Measurements from ENCODE around the gene NACA.

NACA gene

GRCh38 chr12:56688129-56688845 is 36.8 kb downstream of the NACA start, which contains the start of gene PTGES3:
Gene PTGES3, minus strand, starts transcription at chr12:56688284. Its CDS starts 285 bp downstream, at chr12:56687999.
- Mint-ChIP-seq H3K9me3 (no peaks in the 10 kb centered on the region), H3K4me3 (peak within 1 kb of the TSS; percentile 98), H3K27me3 (ENCODE audit: low read depth) (no peaks in the 10 kb centered on the region), H3K4me1 (ENCODE audit: low read depth) (peaks cover 21% of the 10 kb centered on the region), H3K27ac (peak within 1 kb of the TSS; percentile 99), H3K36me3 (ENCODE audit: low read depth) (peaks cover 24% of the 10 kb centered on the region)

- H3K4me1 Mint-ChIP-seq (ENCODE audit: low read depth), result peaks cover 26% of the 10 kb centered on the region
Observed at GRCh38 chr12:56687223-56688128, 37.6 kb downstream of the NACA start.

GRCh38 chr12:56684745-56685359 is 40.2 kb downstream of the NACA start:
- H3K4me1 Mint-ChIP-seq (ENCODE audit: low read depth), result peaks cover 31% of the 10 kb centered on the region

More at GRCh38 chr12:56687223-56688128, 37.6 kb downstream of the NACA start:
- peak overlapping the region; percentile 99 for H3K27ac Mint-ChIP-seq
- no peaks in the 10 kb centered on the region for H3K9me3 Mint-ChIP-seq
- H3K4me3 Mint-ChIP-seq, result peak overlapping the region; percentile 98
- no peaks in the 10 kb centered on the region for H3K27me3 Mint-ChIP-seq (ENCODE audit: low read depth)
- peaks cover 26% of the 10 kb centered on the region for H3K36me3 Mint-ChIP-seq (ENCODE audit: low read depth)

GRCh38 chr12:56682323-56682722 is 42.8 kb downstream of the NACA start:
- Mint-ChIP-seq H3K27ac (peak overlapping the region; percentile 45), H3K27me3 (ENCODE audit: low read depth) (no peaks in the 10 kb centered on the region), H3K36me3 (ENCODE audit: low read depth) (peaks cover 40% of the 10 kb centered on the region), H3K9me3 (no peaks in the 10 kb centered on the region), H3K4me3 (peak overlapping the region; percentile 44), H3K4me1 (ENCODE audit: low read depth) (peaks cover 39% of the 10 kb centered on the region)

More at GRCh38 chr12:56684745-56685359, 40.2 kb downstream of the NACA start:
- Mint-ChIP-seq H3K27me3 (ENCODE audit: low read depth) (no peaks in the 10 kb centered on the region), H3K27ac (peak overlapping the region; percentile 96), H3K9me3 (no peaks in the 10 kb centered on the region), H3K36me3 (ENCODE audit: low read depth) (peaks cover 34% of the 10 kb centered on the region), H3K4me3 (peak overlapping the region; percentile 87)

GRCh38 chr12:56679883-56680575 is 45.1 kb downstream of the NACA start:
- no peaks in the 10 kb centered on the region for H3K9me3 Mint-ChIP-seq
- H3K27me3 Mint-ChIP-seq (ENCODE audit: low read depth), result no peaks in the 10 kb centered on the region
- H3K36me3 Mint-ChIP-seq (ENCODE audit: low read depth), result peaks cover 30% of the 10 kb centered on the region
- H3K27ac Mint-ChIP-seq, result peak overlapping the region; percentile 41
- peaks cover 38% of the 10 kb centered on the region for H3K4me1 Mint-ChIP-seq (ENCODE audit: low read depth)
- H3K4me3 Mint-ChIP-seq, result no peak overlapping the region

- Mint-ChIP-seq H3K4me3 (no peak overlapping the region), H3K4me1 (ENCODE audit: low read depth) (peaks cover 29% of the 10 kb centered on the region), H3K27me3 (ENCODE audit: low read depth) (no peaks in the 10 kb centered on the region), H3K36me3 (ENCODE audit: low read depth) (peaks cover 21% of the 10 kb centered on the region), H3K27ac (peak overlapping the region; percentile 43), H3K9me3 (no peaks in the 10 kb centered on the region)
Observed at GRCh38 chr12:56678852-56679251, 46.2 kb downstream of the NACA start.

- H3K9me3 Mint-ChIP-seq, result no peaks in the 10 kb centered on the region
- peak overlapping the region; percentile 63 for H3K27ac Mint-ChIP-seq
- H3K4me1 Mint-ChIP-seq (ENCODE audit: low read depth), result peaks cover 26% of the 10 kb centered on the region
- H3K4me3 Mint-ChIP-seq, result no peak overlapping the region
- peaks cover 21% of the 10 kb centered on the region for H3K36me3 Mint-ChIP-seq (ENCODE audit: low read depth)
- no peaks in the 10 kb centered on the region for H3K27me3 Mint-ChIP-seq (ENCODE audit: low read depth)
Observed at GRCh38 chr12:56677680-56678079, 47.4 kb downstream of the NACA start.

GRCh38 chr12:56676851-56677580 is 48.1 kb downstream of the NACA start:
- H3K27ac Mint-ChIP-seq, result peak overlapping the region; percentile 70
- no peaks in the 10 kb centered on the region for H3K9me3 Mint-ChIP-seq
- H3K27me3 Mint-ChIP-seq (ENCODE audit: low read depth), result no peaks in the 10 kb centered on the region
- H3K4me3 Mint-ChIP-seq, result no peak overlapping the region
- peaks cover 25% of the 10 kb centered on the region for H3K4me1 Mint-ChIP-seq (ENCODE audit: low read depth)
- H3K36me3 Mint-ChIP-seq (ENCODE audit: low read depth), result peaks cover 21% of the 10 kb centered on the region

- H3K9me3 Mint-ChIP-seq, result no peaks in the 10 kb centered on the region
- H3K4me3 Mint-ChIP-seq, result no peak overlapping the region
- H3K36me3 Mint-ChIP-seq (ENCODE audit: low read depth), result peaks cover 41% of the 10 kb centered on the region
- peak overlapping the region; percentile 31 for H3K27ac Mint-ChIP-seq
- H3K27me3 Mint-ChIP-seq (ENCODE audit: low read depth), result no peaks in the 10 kb centered on the region
- peaks cover 19% of the 10 kb centered on the region for H3K4me1 Mint-ChIP-seq (ENCODE audit: low read depth)
Observed at GRCh38 chr12:56671608-56672007, 53.5 kb downstream of the NACA start.

- Mint-ChIP-seq H3K27ac (no peak overlapping the region), H3K36me3 (ENCODE audit: low read depth) (peaks cover 47% of the 10 kb centered on the region)
Observed at GRCh38 chr12:56670836-56671235, 54.3 kb downstream of the NACA start.

GRCh38 chr12:56668197-56668457 is 57.0 kb downstream of the NACA start:
- Mint-ChIP-seq H3K4me3 (no peak overlapping the region), H3K27ac (no peak overlapping the region), H3K4me1 (ENCODE audit: low read depth) (peaks cover 17% of the 10 kb centered on the region), H3K36me3 (ENCODE audit: low read depth) (peaks cover 55% of the 10 kb centered on the region), H3K27me3 (ENCODE audit: low read depth) (no peaks in the 10 kb centered on the region), H3K9me3 (no peaks in the 10 kb centered on the region)

More at GRCh38 chr12:56670836-56671235, 54.3 kb downstream of the NACA start:
- Mint-ChIP-seq H3K4me3 (no peak overlapping the region), H3K9me3 (no peaks in the 10 kb centered on the region), H3K27me3 (ENCODE audit: low read depth) (no peaks in the 10 kb centered on the region), H3K4me1 (ENCODE audit: low read depth) (peaks cover 19% of the 10 kb centered on the region)

All from T-helper 1 cell treated with Interleukin-12 subunit alpha and Interleukin-12 subunit beta and Interleukin-4 antibody, amounts not matched to agents 30 μg/mL and 1 μg/mL, for 36 hours (primary cell).